ENCODE data around the gene CLDN20.

DNA sequence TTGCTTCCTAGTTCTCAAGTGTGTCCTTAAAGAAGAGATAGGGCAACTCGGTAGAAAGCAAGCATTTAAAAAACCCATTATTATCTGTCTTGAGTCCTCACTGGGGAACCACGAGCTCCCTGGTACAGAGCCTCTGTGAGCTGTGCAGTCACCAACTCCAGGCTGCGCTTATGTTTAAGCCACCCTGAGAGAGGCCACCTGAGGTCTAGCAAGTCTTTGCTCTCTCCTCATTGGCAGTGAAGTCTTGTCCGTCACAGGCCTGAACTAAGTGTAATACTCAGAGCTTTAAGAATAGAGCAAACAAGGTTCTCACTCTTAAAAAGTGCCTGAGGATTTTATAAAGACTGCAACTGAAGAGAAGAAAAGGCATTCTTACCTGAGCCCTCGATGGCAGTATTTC lies 3.9 kb upstream of the CLDN20 start:
- TF ChIP-seq, protein P1, sequence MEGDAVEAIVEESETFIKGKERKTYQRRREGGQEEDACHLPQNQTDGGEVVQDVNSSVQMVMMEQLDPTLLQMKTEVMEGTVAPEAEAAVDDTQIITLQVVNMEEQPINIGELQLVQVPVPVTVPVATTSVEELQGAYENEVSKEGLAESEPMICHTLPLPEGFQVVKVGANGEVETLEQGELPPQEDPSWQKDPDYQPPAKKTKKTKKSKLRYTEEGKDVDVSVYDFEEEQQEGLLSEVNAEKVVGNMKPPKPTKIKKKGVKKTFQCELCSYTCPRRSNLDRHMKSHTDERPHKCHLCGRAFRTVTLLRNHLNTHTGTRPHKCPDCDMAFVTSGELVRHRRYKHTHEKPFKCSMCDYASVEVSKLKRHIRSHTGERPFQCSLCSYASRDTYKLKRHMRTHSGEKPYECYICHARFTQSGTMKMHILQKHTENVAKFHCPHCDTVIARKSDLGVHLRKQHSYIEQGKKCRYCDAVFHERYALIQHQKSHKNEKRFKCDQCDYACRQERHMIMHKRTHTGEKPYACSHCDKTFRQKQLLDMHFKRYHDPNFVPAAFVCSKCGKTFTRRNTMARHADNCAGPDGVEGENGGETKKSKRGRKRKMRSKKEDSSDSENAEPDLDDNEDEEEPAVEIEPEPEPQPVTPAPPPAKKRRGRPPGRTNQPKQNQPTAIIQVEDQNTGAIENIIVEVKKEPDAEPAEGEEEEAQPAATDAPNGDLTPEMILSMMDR (IDR thresholded peaks at IDR 0.05; ENCODE audit: insufficient read depth, low read length), result no peak
- TF ChIP-seq GABPA (IDR thresholded peaks at IDR 0.05; ENCODE audit: low read depth), result no peak

All from HL-60 (cell line).